ENCODE results near the gene POLR3E.

GRCh38 chr16:22372882-22373661, 75.9 kb downstream of the POLR3E start:
- TF ChIP-seq CTCF (conservative IDR thresholded peaks at IDR 0.05), result no peak
- no peak for TF ChIP-seq ZFX (IDR thresholded peaks at IDR 0.05)

All from C4-2B (cell line).